NOMO-1 treated with dmso at 0.1 percent for 144 hours (cell line): ENCODE measurements around the gene NKG7.

Experiments
- DNase-seq: peaks from one replicate; lab custom pipeline; 2025; ENCODE audit not compliant: unreplicated experiment; lab: John Stamatoyannopoulos, UW

Gene NKG7

DNA sequence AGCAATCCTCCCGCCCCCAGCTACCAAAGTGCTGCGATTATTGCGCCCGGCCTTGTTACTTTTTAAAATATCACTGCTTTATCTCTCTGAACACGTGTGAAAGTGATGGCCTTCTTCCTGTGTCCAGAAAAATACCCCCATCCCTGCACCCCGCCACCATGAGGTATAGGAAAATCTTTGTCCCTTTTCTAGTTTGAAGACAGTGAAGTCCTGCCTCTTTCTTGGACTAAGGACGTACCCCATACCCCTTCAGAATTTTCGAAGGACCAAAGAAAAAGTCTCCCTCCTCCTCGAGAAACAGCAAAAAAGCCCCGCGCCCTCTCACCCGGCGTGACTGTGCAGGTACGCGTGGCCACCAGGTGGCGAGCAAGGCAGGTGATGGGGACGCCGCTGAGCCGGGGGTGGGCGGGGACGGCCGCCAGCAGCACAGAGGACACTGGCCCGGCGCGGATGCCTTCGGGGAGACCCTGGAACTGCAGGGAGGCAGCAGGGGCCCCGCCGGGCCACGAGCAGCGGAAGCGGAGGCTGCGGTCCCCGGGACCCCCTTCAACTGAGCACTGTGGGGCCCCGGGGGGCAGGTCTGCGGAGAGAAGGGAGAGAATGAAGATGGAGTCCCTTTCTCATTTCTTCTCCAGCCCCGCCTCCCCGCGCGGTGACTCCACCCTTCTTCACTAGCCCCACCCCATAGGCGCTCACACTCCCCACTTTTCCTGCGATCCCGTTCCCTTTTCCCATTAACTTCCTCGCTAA lies 33.7 kb downstream of the NKG7 start:
- peak; percentile 63 for DNase-seq

- no peak for DNase-seq
These were observed 34.4 kb downstream of the NKG7 start for GRCh38 chr19:51337861-51338562.

- no peak for DNase-seq
These were observed 35.2 kb downstream of the NKG7 start for GRCh38 chr19:51337141-51337860.

DNA sequence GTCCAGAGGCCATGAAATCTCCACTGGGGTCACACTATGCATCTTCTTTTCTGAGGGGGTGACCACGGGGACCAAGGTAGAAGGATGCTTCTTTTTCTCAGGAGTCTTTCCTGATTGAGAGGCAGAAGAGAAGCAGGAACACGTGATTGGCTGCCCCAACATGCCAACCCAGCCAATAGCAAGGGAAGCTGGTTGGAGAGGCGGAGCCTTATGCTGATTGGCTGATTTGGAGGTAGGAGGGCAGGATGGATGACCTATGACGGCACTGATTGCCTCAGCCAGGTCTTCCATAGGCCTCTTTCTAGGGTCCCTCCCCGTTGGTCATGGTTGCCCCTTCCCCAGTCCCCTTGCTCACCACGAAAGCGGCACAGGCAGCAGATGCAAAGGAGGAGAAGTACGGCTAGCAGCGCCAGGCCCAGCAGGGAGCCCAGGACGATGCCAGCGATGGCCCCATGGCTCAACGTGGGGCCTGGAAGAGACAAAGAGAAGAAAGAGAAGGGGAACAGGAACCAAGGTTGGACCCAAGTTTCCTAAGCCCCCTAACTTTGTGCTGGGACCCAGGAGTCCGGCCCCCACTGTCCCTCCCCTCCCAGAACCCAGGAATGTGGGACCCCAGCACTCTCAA lies 38.5 kb downstream of the NKG7 start:
- DNase-seq, result no peak

DNA sequence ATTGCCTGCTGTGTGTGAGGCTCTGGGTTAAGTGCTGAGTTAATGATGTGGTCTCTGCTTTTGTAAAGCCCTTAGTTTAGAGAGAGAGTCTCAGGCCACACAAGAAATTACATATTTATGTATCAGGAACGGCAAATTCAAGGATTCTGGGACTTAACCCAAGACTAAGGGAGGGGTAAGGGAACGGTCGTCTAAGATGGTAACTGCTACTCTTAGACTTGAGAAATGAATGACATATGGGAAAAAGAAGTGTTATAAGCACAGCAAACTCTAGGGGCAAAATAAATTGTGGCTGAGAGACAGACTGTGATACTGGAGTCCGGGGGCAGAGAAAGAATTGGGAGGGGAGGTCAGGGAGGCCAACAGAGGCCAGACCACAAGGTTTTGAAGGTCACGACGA lies 40.7 kb downstream of the NKG7 start:
- no peak for DNase-seq

DNA sequence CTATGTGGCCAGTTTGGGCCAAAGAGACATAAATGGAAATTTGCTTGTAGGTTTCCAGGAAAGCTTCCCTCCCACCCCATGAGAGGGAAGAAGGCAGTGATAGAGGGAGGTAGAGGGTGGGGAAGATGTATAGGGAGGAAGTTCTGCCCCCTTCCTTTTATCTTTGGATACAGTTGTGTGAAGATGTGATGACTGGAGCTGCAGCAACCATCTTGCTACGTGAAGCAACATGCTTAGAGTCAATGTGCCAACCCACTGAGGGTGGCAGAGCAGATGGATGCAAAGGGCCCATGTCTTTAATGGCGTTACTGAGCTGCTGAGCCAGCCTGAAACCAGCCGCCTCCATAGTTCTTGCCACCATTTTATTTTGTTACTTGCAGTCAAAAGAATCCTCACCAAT lies 41.3 kb downstream of the NKG7 start:
- no peak for DNase-seq

- DNase-seq, result no peak
These were observed 42.1 kb downstream of the NKG7 start for GRCh38 chr19:51330366-51330765.

GRCh38 chr19:51329411-51329810 lies 43.0 kb downstream of the NKG7 start:
- DNase-seq, result no peak

GRCh38 chr19:51327066-51328001 lies 45.1 kb downstream of the NKG7 start:
- DNase-seq, result peak; percentile 74

GRCh38 chr19:51326216-51327065 lies 46.0 kb downstream of the NKG7 start:
- no peak for DNase-seq

DNA sequence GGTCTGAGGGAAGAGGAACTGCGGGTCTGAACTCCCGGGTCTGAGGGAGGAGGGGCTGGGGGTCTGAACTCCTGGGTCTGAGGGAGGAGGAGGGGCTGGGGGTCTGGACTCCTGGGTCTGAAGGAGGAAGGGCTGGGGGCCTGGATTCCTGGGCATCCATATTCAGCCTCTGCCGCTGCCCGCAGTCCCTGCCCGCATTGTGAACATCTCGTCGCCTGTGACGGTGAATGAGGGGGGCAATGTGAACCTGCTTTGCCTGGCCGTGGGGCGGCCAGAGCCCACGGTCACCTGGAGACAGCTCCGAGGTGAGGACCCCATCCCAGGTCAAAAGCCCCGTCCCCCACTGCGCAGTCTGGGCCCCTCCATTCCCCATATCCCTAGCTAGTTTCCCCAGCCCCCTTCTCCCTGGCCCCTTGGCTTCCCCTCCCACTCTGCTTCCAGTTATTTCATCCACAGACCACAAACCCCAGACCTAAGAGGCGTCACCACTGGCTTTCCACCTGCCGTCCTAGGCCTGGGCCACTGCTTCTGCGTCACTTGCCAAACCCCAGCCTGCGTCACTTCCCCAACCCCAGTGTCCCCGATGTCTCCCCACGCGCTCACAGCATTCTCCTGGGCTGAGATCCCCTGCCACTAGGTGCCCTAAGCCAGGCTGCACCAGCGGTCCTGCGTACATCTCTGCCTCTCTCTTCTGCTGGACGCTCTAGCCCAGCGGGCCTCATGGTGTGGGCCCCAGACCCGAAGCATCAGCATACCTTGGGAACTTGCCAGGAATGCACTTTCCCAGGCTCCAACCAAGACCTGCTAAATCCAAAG lies 47.1 kb downstream of the NKG7 start:
- DNase-seq, result no peak

DNA sequence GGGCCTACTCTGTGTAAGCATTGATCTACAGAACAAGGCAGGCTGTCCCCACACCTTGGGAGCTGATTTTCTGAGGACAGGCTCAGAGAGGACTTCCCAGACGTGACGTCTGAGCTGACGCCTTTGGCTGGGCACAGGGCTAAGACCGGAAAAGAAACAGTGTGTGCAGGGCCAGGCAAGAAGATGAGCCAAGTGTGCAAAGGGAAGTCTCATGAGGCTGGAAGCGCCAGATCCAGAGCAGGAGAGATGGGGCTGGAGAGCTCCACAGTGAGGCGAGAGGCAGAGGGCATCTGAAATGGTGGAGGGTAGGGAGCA lies 48.3 kb downstream of the NKG7 start:
- no peak for DNase-seq

- no peak for DNase-seq
These were observed 48.8 kb downstream of the NKG7 start for GRCh38 chr19:51323481-51324166.

GRCh38 chr19:51321799-51322198 lies 50.7 kb downstream of the NKG7 start:
- no peak for DNase-seq
